Stimulated activated memory B cell treated with anti-CD40 and anti-IgM and Interleukin-4, amounts not matched to agents 10 μg/mL and 1 μg/mL and 100 μg/mL, for 72 hours (primary cell): ENCODE results near the gene TSHZ2.
"Not testable (repeated sequence)": the region's sequence is repeated elsewhere in the genome, so short reads cannot be mapped to it uniquely, and the experiment has no call there.

Source experiments
- ATAC-seq: fragments of 150-1000 bp; cut with Tn5 transposase; 2 replicates; pipeline ENCODE4 v1.10.0; 2021
- H3K27ac Mint-ChIP-seq: one replicate; pipeline ENCODE4 v1.8.0; 2022; ENCODE audit warnings: mild to moderate bottlenecking, mixed read lengths
- H3K27me3 Mint-ChIP-seq: one replicate; pipeline ENCODE4 v1.8.0; 2022; ENCODE audit warnings: mixed read lengths
- H3K36me3 Mint-ChIP-seq: one replicate; pipeline ENCODE4 v1.8.0; 2022; ENCODE audit warnings: mixed read lengths
- H3K4me1 Mint-ChIP-seq: one replicate; pipeline ENCODE4 v1.8.0; 2022; ENCODE audit warnings: mixed read lengths
- H3K4me3 Mint-ChIP-seq: one replicate; pipeline ENCODE4 v1.8.0; 2022; ENCODE audit warnings: mild to moderate bottlenecking, moderate library complexity, mixed read lengths
- H3K9me3 Mint-ChIP-seq: one replicate; pipeline ENCODE4 v1.8.0; 2022; ENCODE audit warnings: mixed read lengths

Gene TSHZ2

GRCh38 chr20:53423587-53424146 lies 451.5 kb downstream of the TSHZ2 start:
- Mint-ChIP-seq H3K36me3 (no peaks in the 10 kb centered on the region), H3K9me3 (peaks cover 3% of the 10 kb centered on the region), H3K4me3 (no peak overlapping the region), H3K27ac (no peak overlapping the region), H3K27me3 (peaks cover 20% of the 10 kb centered on the region), H3K4me1 (no peaks in the 10 kb centered on the region)
- no peak for ATAC-seq

GRCh38 chr20:53425481-53425880 lies 453.3 kb downstream of the TSHZ2 start:
- H3K4me3 Mint-ChIP-seq: no peak overlapping the region
- peaks cover 3% of the 10 kb centered on the region for H3K9me3 Mint-ChIP-seq
- peaks cover 20% of the 10 kb centered on the region for H3K27me3 Mint-ChIP-seq
- H3K36me3 Mint-ChIP-seq: no peaks in the 10 kb centered on the region
- ATAC-seq: no peak
- no peak overlapping the region for H3K27ac Mint-ChIP-seq
- H3K4me1 Mint-ChIP-seq: no peaks in the 10 kb centered on the region

DNA sequence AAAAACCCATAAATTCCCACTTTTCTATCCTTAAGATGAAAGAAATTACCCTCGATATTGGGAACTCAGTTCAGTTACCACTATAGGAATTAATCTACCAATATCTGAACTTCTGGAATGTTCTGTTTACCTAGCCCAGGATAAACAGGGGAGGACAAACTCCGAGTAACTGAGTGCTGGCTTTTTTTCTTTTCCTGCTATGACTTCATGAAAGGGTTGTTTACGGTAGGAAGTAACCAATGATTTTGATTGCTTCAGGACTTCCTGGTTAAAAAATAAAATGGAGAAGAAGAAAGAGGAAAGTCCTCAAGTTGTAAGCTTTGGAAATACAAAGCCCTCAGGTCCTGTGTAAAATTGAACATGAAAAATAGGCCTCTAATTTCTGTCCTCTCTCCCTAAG lies 453.8 kb downstream of the TSHZ2 start:
- no peaks in the 10 kb centered on the region for H3K4me1 Mint-ChIP-seq
- H3K4me3 Mint-ChIP-seq: no peak overlapping the region
- no peak for ATAC-seq
- H3K27me3 Mint-ChIP-seq: peaks cover 20% of the 10 kb centered on the region
- H3K36me3 Mint-ChIP-seq: no peaks in the 10 kb centered on the region
- H3K27ac Mint-ChIP-seq: no peak overlapping the region
- peaks cover 3% of the 10 kb centered on the region for H3K9me3 Mint-ChIP-seq

- Mint-ChIP-seq H3K27ac (no peak overlapping the region), H3K4me1 (no peaks in the 10 kb centered on the region), H3K9me3 (peaks cover 3% of the 10 kb centered on the region), H3K36me3 (no peaks in the 10 kb centered on the region), H3K4me3 (no peak overlapping the region), H3K27me3 (peaks cover 27% of the 10 kb centered on the region)
- no peak for ATAC-seq
Measured at GRCh38 chr20:53426766-53427312, 454.7 kb downstream of the TSHZ2 start.

GRCh38 chr20:53427951-53428350 lies 455.8 kb downstream of the TSHZ2 start:
- Mint-ChIP-seq H3K9me3 (peaks cover 3% of the 10 kb centered on the region), H3K27ac (no peak overlapping the region), H3K36me3 (no peaks in the 10 kb centered on the region), H3K4me3 (no peak overlapping the region), H3K4me1 (no peaks in the 10 kb centered on the region), H3K27me3 (peaks cover 27% of the 10 kb centered on the region)
- ATAC-seq: no peak

DNA sequence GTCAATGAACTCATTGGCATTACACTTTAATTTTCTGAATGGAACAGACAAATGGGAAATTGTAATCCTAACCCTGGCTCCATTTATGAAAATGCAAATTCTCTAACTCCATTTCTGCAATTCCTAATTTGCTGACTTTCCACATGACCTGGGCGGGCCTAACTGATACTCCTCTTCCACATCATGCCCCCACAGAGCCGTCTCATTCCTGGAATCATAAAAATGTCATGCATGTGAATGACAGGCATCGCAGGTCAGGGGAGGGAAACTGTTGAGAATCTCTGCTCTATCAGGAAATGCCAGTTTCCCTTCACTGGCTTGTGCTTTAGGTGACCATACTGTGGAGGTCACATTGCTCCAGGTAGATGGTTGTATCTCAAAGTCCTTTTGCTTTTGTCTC lies 456.4 kb downstream of the TSHZ2 start:
- Mint-ChIP-seq H3K9me3 (peaks cover 3% of the 10 kb centered on the region), H3K27me3 (peaks cover 27% of the 10 kb centered on the region), H3K4me1 (no peaks in the 10 kb centered on the region), H3K27ac (no peak overlapping the region), H3K36me3 (no peaks in the 10 kb centered on the region), H3K4me3 (no peak overlapping the region)
- no peak for ATAC-seq

DNA sequence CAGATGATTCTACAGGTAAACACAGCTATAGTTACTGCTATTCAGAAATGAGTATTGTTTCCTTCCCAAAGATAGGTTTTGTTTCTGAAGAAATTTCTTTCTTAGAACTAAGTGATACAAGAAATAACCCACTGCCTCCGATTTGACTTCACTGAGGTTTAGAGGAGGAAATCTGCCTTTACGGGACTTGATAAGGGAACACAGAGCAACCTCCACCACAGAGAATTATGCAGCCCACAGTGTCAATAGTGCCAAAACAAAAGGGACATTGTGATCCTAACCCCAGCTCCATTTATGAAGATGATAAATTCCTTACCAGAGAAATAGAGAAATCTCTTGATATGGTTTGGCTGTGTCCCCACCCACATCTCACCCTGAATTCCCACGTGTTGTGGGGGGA lies 456.8 kb downstream of the TSHZ2 start:
- no peak overlapping the region for H3K27ac Mint-ChIP-seq
- H3K27me3 Mint-ChIP-seq: peaks cover 27% of the 10 kb centered on the region
- H3K9me3 Mint-ChIP-seq: peaks cover 3% of the 10 kb centered on the region
- no peak overlapping the region for H3K4me3 Mint-ChIP-seq
- no peaks in the 10 kb centered on the region for H3K4me1 Mint-ChIP-seq
- no peaks in the 10 kb centered on the region for H3K36me3 Mint-ChIP-seq
- no peak for ATAC-seq

- peaks cover 3% of the 10 kb centered on the region for H3K9me3 Mint-ChIP-seq
- no peak overlapping the region for H3K4me3 Mint-ChIP-seq
- no peak for ATAC-seq
- peaks cover 24% of the 10 kb centered on the region for H3K27me3 Mint-ChIP-seq
- no peaks in the 10 kb centered on the region for H3K4me1 Mint-ChIP-seq
- no peak overlapping the region for H3K27ac Mint-ChIP-seq
- peaks cover 5% of the 10 kb centered on the region for H3K36me3 Mint-ChIP-seq
Measured at GRCh38 chr20:53434662-53435061, 462.5 kb downstream of the TSHZ2 start.

- H3K4me3 Mint-ChIP-seq, H3K4me1 Mint-ChIP-seq, ATAC-seq, H3K27ac Mint-ChIP-seq, H3K9me3 Mint-ChIP-seq, H3K36me3 Mint-ChIP-seq: not testable (repeated sequence)
- H3K27me3 Mint-ChIP-seq: peaks cover 18% of the 10 kb centered on the region
Measured at GRCh38 chr20:53436927-53437326, 464.8 kb downstream of the TSHZ2 start.

- no peak for ATAC-seq
- Mint-ChIP-seq H3K36me3 (peaks cover 5% of the 10 kb centered on the region), H3K4me1 (no peaks in the 10 kb centered on the region), H3K4me3 (no peak overlapping the region), H3K27ac (no peak overlapping the region), H3K9me3 (peaks cover 3% of the 10 kb centered on the region), H3K27me3 (peaks cover 25% of the 10 kb centered on the region)
Measured at GRCh38 chr20:53438368-53438767, 466.2 kb downstream of the TSHZ2 start.

- Mint-ChIP-seq H3K27ac (no peak overlapping the region), H3K36me3 (peaks cover 5% of the 10 kb centered on the region), H3K4me1 (no peaks in the 10 kb centered on the region), H3K27me3 (peaks cover 25% of the 10 kb centered on the region), H3K4me3 (no peak overlapping the region), H3K9me3 (peaks cover 3% of the 10 kb centered on the region)
- no peak for ATAC-seq
Measured at GRCh38 chr20:53439046-53439445, 466.9 kb downstream of the TSHZ2 start.

- Mint-ChIP-seq H3K4me1 (no peaks in the 10 kb centered on the region), H3K9me3 (peaks cover 3% of the 10 kb centered on the region), H3K36me3 (peaks cover 5% of the 10 kb centered on the region), H3K27me3 (peaks cover 25% of the 10 kb centered on the region), H3K27ac (no peak overlapping the region), H3K4me3 (no peak overlapping the region)
- no peak for ATAC-seq
Measured at GRCh38 chr20:53439616-53440015, 467.5 kb downstream of the TSHZ2 start.

DNA sequence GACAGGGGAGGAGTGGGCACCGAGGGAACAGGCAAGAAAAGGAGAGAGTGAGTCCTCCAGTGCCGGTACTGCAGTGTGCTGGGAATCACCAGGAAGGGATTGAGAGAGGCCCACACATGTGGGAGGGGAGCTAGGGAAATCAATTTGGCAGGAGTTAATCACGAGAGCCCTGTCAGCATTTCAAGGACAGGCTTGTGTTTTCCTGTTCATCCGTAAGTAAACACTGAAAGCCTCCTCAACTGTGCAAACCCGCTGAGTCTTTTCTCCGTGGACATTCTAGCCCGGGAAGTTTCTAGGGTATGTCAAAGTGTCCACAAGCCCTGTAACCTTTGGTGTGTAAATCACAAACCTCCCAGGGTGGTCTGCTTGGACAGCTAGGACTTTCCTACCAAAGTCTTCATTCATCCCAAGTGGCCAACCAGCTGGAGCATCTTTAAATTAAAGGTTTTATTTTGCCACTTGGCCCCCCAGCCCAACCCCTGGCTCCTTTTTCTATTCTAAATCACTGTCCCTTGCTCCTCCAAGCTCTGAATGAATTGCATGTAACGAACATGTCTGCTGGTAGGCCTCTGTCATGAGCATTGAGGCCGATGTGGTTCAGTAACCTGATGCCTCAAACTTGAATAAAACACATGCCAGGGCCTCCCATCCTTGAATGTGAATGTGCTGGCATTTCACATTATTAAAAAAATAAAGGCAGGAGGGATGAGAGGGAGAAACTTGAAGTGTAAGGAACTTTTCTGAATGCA lies 472.4 kb downstream of the TSHZ2 start:
- ATAC-seq: no peak
- no peak overlapping the region for H3K4me3 Mint-ChIP-seq
- H3K27me3 Mint-ChIP-seq: peaks cover 8% of the 10 kb centered on the region
- H3K4me1 Mint-ChIP-seq: no peaks in the 10 kb centered on the region
- H3K36me3 Mint-ChIP-seq: peaks cover 5% of the 10 kb centered on the region
- H3K27ac Mint-ChIP-seq: no peak overlapping the region
- peaks cover 8% of the 10 kb centered on the region for H3K9me3 Mint-ChIP-seq

- no peak overlapping the region for H3K27ac Mint-ChIP-seq
- peaks cover 15% of the 10 kb centered on the region for H3K9me3 Mint-ChIP-seq
- H3K36me3 Mint-ChIP-seq: peaks cover 13% of the 10 kb centered on the region
- H3K4me1 Mint-ChIP-seq: no peaks in the 10 kb centered on the region
- H3K27me3 Mint-ChIP-seq: peaks cover 8% of the 10 kb centered on the region
- H3K4me3 Mint-ChIP-seq: no peak overlapping the region
- no peak for ATAC-seq
Measured at GRCh38 chr20:53445321-53445731, 473.2 kb downstream of the TSHZ2 start.

DNA sequence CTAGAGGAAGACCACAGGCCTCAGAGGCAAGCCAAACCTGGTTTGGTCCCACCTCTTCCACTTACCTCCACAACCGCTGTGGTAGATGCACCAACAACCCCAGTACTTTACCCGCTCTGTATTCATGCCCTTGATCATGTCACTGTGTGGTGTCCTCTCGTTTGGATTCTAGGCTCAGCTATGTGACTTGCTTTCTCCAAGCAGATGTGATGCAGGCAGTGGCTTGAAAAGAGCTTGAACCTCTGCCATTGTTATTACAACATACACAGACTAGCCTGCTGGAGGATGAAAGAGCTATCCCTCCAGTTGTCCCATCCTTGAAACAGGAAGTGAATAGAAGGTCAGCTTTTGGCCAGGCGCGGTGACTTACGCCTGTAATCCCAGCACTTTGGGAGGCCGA lies 473.8 kb downstream of the TSHZ2 start:
- no peak overlapping the region for H3K27ac Mint-ChIP-seq

GRCh38 chr20:53447316-53447715 lies 475.2 kb downstream of the TSHZ2 start:
- Mint-ChIP-seq H3K4me3 (no peak overlapping the region), H3K36me3 (peaks cover 13% of the 10 kb centered on the region), H3K27me3 (peaks cover 8% of the 10 kb centered on the region), H3K27ac (no peak overlapping the region), H3K9me3 (peaks cover 15% of the 10 kb centered on the region), H3K4me1 (no peaks in the 10 kb centered on the region)
- no peak for ATAC-seq

More for the DNA sequence above, 473.8 kb downstream of the TSHZ2 start:
- H3K36me3 Mint-ChIP-seq: peaks cover 13% of the 10 kb centered on the region
- no peak for ATAC-seq
- peaks cover 8% of the 10 kb centered on the region for H3K27me3 Mint-ChIP-seq
- no peak overlapping the region for H3K4me3 Mint-ChIP-seq
- H3K9me3 Mint-ChIP-seq: peaks cover 15% of the 10 kb centered on the region
- H3K4me1 Mint-ChIP-seq: no peaks in the 10 kb centered on the region
